HL-60/S4 treated with retinoic acid at 250 ng/mL for 4 days and 3 days (cell line): Measurements from ENCODE around the gene GOLGA8J.
"Not testable (repeated sequence)": the region's sequence is repeated elsewhere in the genome, so short reads cannot be mapped to it uniquely, and the experiment has no call there.

Source experiments
- in situ Hi-C: fragments of 300-500 bp; cut with MboI; formaldehyde crosslinking; loops from 2 replicates; pipeline ENCODE4 v1.7.0; 2022; ENCODE audit warnings: low sequenced_read_pairs

GOLGA8J gene

DNA sequence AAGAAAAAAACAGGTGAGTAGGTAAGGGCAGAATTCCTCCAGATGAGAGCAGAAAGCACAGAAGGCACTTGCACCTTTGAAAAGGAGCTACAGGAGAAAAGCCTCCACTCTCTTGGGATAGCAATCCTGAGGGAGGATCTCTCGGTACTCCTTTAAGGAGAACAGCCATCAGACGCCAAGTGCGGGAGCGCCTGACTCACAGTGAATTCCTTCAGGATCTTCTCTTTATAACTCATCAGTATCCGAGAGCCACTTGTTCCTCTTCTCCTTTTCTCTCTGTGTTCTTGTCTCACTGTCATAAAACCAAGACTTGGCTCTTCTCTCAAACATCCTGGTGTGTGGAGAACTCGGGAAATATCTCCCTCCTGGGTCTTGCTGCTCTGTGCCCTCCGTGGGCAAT is 10.1 kb upstream of the GOLGA8J start:
- in situ Hi-C loops = no loop called here

DNA sequence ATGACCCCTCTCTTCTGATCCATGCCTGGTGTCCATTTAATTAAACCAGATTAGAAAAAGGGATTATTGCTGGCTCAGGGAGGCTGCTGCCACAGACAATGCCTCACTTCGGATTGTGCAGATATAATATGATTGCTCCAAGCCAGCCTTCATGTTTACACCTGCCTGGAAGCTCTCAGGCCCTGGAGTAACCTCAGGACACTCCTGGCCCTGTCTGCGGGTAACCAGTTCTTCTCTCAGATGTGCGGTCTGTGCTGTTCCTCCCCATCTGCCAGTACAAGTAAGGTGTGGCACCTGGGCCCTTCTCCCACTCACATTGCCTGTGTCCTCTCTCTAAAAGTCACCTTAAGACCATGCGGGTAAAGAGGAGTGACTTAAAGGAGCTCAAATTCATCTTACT is 8.8 kb upstream of the GOLGA8J start:
- in situ Hi-C loops = no loop called here

DNA sequence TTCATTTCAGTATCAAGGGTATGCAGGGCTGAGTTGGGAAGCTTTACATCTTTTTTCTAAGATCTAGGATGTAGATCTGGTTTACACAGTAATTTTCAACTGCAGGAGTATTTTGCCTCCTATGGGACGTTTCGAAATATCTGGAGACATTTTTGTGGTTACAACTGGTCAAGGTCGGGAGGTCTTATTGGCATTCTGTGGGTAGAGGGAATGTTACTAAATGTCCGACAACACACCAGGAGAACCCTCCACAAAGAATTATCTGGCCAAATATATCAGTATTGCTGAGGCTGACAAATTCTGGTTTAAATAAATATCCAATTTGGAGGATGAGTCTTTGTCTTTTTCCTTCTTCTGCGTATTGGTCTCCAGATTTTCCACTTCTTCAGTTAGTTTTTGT is 1.9 kb upstream of the GOLGA8J start:
- in situ Hi-C loops = not testable (repeated sequence)

GRCh38 chr15:30097827-30098226 is 15.1 kb downstream of the GOLGA8J start:
- in situ Hi-C loops = not testable (repeated sequence)

GRCh38 chr15:30102890-30103289 is 20.1 kb downstream of the GOLGA8J start:
- in situ Hi-C loops = not testable (repeated sequence)

DNA sequence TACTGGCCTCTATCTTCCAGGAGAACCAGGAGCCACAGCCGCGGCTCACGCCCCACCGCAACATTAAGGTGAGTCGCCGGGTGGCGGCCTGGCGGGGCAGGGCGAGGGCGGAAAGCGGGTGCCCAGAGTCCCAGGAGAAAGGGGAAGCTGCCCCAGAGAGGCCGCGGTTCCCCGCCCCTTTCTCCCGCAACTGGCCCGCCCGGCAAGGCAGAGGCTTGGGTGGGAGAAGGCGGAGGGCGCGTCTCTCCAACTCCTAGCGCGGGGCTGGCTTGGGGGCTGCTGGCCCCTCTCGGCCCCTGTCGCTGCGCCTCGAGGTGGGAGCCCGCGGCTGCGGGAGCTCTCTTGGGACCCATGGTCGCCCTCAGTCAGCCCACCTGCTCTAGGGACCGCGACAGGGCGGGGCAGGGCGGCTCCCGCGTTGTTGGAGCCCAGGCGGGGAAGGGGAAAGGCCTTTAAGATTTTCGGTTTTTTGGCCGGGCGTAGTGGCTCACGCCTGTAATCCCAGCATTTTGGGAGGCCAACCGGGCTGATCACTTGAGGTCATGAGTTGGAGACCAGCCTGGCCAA is 21.3 kb downstream of the GOLGA8J start:
- in situ Hi-C loops = not testable (repeated sequence)

- in situ Hi-C loops = not testable (repeated sequence)
Observed at GRCh38 chr15:30110591-30110990, 27.8 kb downstream of the GOLGA8J start.

GRCh38 chr15:30130066-30130465 is 47.3 kb downstream of the GOLGA8J start:
- in situ Hi-C loops = not testable (repeated sequence)

DNA sequence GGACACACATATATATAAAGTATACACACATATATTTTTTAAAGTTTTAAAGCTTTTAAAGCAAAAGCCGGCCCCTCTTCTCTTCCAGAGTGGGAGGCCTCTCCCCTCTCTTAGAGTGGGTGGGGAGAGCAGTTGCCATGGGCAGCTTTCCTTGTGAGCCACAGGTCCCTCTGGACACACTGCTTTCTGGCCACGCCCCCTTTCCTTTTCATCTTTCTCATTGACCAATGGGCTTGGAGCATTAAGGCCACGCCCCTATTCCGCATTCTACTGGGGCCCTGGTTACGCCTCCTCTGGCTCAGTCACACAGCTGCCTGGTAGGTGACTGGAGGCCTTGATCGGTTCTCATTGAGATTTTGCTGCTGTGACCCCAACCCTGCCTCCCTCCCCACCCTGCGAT is 52.0 kb downstream of the GOLGA8J start, which contains the start of gene GOLGA8T:
Gene GOLGA8T, plus strand, starts transcription at position 301 of the 400 bp plus-strand sequence. Its CDS starts 98 bp downstream, at position 399.
- in situ Hi-C loops = not testable (repeated sequence)
